Stimulated activated CD4-positive, alpha-beta T cell treated with anti-CD3 and anti-CD28 coated beads, Interleukin-12 subunit alpha, Interleukin-12 subunit beta, amount 100 ng/mL, for 4 hours (primary cell): Measurements from ENCODE around the gene CFAP54.

ENCODE experiments used
- DNase-seq: peaks from one replicate; pipeline ENCODE4 v3.0.0-alpha.2; 2020

Gene CFAP54

DNA sequence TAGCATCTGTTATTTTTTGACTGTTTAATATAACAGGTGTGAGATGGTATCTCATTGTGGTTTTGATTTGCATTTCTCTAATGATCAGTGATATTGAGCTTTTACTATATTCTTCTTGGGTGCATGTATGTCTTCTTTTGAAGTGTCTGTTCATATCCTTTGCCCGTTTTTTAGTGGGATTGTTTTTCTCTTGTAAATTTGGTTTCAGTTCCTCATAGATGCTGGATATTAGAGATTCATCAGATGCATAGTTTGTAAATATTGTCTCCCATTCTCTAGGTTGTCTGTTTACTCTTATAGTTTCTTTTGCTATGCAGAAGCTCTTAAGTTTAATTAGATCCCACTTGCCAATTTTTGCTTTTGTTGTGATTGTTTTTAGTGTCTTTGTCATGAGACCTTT, 368.8 kb downstream of the CFAP54 start:
- no peak for DNase-seq

DNA sequence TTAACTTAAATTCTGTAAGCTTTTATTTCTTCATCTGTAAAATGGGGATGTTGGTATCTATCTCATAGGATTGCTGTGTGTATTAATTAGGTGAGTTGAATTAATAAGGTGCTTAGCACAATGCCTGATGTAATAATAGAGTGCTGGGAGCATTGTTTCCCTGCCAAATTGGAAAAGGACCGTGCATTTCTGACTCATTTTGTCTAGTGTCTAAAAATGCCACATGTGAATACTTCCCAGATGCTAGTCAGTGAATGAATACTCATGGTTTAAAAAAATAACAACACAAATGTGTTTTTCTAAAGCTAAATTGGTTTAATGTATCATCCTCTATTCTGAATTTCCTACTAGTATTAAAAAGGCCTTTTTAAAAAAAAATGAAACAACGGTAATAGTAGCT, 372.3 kb downstream of the CFAP54 start:
- no peak for DNase-seq

DNA sequence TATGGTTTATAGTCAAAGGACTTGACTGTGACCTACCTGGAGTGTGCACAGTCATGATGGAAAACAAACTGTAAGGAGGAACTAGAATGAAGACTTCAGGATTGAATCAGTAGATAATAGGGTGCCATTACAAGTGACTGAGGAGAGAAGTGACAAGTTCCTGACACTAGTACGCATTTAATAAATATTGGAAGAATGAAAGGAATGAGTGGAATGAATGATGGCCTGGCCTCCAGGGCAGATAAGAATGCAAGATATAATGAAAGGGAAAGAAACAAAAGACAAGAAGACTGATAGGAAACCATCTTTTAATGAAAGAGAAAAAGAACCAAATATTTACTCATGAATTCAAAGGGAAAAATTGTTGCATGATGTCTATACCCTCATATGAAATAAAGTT, 372.9 kb downstream of the CFAP54 start:
- no peak for DNase-seq

DNA sequence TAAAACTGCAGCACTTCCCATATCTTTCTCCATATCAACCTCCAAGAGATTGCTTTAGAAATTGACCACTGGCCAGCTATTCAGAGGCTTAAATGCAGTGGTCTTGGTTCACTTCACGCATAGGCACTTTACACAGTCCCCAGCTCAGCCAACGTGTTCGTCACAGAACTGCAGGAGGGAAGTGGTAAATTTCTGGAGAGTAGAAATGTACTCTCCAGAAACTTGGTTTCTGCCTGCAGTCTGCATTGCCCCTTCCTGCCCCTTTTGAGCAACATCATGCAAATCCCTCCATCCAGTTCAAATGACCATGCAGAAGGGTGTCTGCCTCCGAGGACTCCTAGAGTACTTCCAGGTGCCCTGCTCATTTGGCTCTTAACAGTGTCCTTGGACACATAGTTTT, 375.0 kb downstream of the CFAP54 start:
- DNase-seq, result no peak

DNA sequence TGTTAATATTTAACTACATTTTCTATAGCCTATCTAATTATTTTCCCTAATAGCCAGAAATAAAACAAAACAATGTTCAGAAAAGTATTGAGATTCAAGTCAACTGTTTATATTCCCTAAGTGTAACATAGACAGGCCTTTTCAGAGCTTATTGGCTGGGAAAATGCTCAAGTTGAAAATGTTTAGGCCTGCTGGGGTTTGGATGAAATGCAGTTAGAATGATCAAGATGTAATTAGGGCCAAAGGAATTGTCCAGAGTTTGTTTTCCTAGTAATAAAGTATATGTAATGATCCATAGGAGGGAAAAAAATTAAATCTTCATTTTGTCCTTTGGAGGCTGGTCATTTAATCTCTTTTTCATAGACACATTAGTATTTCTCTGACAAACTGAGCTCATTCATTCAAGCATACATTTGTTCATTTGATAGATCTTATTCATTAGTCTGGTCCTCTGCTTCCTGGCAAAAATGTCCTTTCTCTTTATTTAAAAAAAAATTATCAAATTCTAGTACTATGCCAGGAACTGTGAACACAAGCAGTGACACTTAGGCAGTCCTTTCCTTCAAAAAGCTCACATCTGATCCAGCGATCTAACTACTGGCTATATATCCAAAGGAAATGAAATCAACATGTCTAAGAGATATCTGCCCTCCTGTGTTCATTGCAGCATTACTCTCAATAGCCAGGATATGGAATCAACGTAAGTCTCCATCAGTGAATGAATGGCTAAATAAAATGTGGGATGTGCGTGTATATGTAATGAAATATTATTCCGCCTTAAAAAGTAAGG, 377.6 kb downstream of the CFAP54 start:
- DNase-seq, result no peak

DNA sequence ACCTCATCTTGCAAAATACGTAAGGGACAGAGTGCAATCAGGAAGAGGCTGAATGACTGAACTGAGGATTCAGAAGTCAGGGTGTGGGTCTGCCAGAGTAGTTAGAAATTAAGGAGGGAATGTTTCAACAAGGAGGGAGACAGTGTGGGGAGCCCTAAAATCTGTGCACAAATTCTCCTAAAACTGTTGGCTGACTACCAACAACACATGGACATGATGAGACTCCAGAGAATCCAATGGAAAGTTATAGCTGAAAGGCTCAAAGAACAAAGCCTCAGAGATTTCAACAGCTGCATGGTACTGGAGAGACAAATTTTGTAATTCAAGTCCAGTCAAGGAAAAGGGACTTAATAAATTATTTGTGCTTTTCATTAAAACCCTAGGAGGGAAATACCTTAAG, 381.6 kb downstream of the CFAP54 start:
- no peak for DNase-seq

DNA sequence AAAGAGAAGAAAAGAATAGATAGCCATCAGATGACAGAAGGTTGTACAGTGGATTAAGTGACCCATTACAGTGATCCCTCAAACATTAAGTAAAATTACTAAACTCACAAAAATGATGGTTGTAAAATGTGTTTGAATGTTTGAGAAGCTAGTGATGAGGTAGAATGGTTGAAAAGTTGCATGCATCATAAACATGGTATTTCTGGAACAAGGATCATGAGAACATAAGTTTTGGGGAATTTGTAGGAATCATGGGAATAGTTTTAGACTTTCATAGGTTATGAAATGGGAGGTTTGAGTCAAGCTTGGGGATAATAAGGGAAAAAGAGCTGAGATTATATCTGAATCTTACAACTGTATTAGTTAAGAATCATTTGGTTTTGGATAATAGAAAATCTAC, 383.6 kb downstream of the CFAP54 start:
- DNase-seq, result no peak

DNA sequence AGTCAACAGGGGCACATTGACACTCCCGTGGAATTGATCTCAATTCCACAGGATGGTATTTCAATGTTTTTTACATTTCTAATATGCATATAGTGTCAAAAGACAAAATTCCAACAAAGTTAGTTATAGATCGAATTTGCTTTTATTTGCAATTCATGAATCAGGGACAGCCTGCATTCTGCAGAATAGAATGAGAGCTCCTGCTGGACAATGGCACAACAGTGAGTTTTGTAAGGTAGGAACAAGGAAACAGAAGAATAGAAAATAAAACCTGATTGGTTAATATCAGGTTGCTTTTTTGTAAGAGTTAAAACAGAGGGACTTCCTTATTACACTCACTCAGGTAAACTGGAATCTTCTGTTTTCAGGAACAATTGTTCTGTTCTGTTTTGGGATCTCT, 384.8 kb downstream of the CFAP54 start:
- no peak for DNase-seq

DNA sequence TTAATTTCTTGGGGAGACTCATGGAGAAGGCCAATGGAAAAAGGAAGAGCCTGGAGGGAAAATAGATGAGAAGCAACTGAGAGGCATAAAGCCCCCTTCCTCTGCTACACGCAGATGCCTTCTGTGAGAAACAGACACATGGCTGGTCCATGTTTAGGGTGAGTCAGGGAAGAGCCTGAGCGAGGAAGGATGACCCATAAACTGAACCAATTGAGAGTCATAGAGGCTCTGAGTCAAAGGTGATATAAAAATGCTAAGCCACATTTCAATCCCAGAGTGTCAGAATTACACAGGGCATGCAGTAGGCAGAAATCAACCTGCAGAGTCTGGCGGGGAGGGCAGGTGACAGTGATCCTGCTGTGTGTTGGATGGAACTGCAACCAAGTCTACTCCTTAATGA, 387.6 kb downstream of the CFAP54 start:
- no peak for DNase-seq

DNA sequence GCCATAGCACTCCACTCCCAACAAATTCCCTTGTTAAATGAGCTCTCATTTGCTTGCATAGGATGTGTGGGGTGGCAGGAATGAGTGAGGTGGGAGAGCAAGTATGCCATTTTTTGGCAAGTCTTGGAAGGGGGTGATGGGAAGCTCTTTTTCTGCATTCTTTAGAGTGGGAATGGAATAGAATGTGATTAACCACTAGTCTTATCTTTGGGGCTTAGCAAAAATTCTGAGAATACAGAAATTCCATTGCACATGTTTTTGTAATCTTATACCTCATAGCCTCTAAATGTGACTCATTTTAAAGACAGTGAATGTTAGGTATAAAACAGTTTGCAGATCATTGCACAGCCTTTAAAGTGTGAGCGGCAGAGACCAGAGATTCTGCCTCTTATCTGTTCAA, 389.3 kb downstream of the CFAP54 start:
- DNase-seq, result no peak

DNA sequence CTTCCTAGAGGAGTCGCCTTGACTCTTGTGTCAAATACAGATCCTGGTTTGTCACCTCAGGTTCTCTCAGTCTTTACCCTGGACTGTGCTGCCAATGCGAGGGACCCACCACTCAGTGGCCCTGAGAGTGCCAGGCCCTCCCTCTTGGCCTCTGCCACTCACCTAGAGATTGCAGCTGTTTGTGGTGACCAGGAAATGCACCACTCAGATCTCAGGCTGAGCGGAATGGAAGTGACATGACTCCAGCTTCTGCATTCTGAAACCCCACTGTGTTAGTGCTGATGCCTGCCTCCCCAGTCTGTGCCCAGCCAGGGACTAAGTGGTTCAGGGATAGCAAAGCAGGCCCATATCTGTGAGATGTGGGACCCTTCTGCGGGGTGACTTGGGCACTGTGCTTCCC, 389.9 kb downstream of the CFAP54 start:
- DNase-seq, result no peak

DNA sequence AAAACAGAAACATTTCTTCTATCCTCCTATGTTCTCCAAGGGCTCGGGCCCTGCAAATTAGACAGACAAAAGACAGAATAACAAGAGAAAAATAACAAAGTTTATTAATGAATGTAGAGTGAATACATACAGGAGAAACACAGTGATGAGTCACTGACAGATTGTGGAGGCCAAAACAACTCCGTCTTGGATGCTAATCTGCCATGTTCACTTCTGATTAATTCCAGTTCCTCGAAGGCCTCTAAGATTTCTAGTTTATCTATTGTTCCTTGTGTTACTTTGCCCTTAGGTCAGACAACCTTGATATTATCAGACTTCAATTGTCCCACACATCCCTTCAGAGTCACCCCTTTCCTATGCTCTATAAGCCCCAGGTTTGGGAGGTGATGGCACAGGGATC, 390.8 kb downstream of the CFAP54 start:
- no peak for DNase-seq

DNA sequence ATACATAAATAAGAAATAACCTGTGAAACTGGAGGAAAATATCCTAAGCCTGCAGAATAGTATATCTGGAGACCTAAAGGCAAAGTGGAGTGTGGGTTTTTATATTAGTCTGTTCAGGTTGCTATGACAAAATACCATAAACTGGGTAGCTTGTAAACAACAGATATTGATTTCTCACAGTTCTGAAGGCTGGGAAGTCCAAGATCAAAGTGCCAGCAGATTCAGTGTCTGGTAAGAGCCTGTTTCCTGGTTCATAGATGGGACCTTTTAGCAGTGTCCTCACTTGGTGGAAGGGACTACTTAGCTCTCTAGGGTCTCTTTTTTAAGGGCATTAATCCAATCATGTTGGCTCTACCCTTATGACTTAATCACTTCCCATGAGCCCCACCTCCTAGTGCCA, 392.2 kb downstream of the CFAP54 start:
- DNase-seq, result no peak

DNA sequence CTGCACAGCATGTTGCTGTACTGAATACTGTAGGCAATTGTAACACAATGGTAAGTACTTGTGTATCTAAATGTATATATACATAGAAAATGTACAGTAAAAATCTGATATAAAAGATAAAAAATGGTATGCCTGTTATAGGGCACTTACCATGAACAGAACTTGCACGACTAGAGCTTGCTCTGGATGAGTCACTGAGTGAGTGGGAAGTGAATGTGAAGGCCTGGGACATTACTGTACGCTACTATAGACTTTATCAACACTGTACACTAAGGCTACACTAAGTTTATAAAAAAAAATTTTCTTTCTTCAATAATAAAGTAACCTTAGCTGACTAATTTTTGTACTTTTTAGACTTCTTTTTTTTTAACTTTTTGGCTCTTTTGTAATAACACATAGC, 393.5 kb downstream of the CFAP54 start:
- DNase-seq, result no peak

DNA sequence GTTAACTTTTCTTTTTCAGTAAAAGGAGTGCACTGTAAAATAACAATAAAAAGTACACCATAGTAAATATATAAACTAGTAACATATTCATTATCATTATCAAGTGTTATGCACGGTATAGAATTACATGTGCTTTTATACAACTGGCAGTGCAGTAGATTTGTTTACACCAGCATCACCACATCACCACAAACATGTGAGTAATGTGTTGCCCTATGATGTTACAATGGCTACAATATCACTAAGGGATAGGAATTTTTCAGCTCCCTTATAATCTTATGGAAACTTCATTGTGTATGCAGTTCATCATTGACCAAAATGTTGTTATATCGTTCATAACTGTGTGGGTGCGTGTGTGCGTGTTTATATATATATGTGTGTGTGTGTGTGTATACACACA, 394.2 kb downstream of the CFAP54 start:
- no peak for DNase-seq

DNA sequence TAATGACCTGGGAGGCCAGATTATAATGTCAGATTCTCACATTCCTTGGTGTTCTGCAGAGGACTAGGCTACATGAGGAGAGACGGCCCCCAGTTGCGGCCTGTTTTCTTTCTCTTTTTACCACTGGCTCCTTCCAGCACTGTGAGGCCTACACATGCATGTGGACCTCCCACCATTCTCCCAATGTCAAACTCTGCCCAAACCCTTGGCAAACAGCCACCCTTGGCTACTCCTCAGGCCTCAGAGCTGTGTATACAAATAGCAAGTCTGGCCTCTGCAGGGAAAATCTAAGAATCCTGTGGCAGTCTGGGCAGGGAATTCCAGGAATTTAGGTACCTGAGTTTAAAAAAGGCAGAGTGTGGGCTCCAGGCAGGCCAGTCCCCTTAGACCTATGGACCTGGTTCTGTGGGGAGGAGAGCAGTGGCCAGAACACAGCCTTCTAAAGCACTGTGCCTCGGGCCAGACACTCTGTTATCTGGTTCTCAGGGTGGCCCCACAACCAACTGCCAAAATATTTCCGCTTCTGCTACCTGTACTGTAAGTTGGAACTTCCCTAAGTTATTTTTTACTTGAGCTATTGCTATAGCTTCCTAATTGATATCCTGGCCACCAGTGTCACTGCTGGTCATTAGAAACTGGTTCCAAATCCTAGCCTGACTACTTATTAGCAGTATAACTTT, 397.8 kb downstream of the CFAP54 start:
- DNase-seq, result no peak

DNA sequence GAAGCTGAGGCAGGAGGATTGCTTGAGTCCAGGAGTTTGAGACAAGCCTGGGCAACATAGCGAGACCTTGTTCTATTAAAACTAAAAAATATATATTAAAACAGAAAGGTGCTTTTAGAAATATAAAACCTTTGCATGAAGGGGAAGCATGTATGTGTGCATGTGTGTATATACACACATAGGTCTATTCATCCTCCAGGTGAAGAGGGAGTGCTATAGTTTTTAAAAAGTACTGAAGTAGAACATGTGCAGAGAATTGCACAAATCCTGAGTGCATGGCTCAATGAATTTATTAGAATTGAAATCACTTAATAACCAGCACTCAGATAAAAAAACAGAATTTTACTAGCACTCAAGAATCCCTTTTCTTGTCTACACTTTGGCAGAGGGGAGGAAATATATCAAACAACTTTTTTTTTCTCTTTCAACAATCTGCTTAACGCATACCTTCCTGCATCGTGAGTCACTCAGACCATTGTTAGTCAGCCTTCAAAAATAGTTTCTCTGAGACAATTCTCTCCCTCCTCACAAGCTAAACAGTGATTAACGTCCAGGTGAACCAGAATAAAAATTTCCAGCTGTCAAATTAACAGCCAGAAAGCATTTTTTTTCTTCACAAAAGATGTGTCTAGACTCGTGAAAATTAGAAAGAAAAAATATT, 400.0 kb downstream of the CFAP54 start:
- no peak for DNase-seq

DNA sequence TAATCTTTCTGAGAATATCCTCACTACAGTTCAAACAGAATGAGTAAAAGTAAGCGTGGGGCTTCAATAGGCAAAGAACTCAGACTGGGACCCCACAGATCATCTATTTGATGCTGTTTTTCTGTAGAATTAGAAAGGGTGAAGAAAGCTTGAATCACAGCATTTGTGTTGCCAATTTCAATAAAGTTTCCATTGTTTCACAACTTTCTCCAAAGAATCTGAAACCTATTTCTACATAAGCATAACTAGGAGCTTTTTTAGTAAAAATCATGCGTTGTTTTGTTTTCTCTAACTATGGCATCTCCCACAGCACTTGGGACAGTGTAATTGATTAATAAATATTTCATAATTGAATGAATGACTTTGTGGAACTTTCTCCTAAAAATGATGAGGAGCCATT, 401.0 kb downstream of the CFAP54 start:
- DNase-seq, result no peak

DNA sequence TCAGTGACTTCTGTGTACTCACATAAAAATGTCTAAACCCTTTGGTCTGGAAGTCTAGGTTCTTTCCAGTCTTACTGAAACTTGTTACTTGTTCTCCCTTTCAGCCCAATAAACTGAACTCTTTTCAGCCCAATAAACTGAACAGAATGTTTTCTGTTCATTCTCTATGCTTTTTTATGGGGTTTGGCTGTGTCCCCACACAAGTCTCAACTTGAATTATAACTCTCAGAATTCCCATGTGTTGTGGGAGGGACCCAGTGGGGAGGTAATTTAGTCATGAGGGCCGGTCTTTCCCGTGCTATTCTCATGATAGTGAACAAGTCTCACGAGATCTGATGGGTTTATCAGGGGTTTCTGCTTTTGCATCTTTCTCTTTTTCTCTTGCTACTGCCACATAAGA, 402.7 kb downstream of the CFAP54 start:
- no peak for DNase-seq

DNA sequence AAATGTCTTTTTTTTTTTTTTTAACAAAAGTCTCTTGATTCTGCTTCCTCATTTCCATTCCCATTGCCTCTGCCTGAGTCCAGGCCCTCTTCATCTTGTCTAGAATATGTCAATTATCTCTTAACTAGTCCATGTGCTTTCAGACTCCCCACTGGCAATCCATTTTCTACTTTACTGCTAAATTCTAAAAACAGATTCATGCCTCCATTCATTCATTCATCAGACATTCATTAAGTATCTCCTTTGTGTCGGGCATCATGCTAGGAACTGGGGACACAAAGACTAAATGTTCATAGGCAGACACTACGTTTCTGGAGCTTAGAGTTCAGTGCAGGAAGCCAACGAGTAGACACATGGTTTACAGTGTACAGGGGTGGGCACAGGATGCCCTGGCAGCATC, 408.0 kb downstream of the CFAP54 start:
- no peak for DNase-seq

DNA sequence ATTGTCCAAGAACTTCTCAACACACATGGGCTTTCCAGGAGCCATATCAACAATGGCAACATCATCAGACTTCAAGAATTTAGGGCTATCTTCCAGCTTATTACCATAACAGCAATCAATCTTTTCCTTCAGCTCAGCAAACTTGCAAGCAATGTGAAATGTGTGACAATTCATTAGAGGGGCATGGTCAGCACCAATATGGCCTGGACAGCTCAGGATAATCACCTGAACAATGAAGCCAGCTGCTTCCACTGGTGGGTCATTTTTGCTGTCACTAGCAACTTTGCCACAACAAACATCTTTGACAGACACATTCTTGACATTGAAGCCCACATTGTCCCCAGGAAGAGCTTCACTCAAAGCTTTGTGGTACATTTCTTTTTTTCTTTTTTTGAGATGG, 411.8 kb downstream of the CFAP54 start:
- DNase-seq, result no peak

DNA sequence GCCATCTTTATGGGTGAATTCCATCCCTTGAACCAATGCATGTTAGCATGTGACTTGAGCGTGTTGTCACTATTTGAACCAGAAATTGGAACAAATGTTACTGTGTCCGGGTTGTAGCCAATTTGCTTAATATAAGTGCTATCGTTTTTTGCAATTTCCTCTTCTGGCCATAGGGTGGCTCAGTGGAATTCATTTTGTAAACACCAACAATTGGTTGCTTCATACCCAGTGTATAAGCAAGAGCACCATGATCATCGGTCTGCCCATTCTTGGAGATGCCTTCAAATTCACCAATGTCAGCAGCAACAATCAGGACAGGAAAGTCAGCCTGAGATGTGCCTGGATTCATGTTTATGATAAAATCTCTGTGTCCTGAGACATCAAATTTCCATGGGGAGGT, 412.7 kb downstream of the CFAP54 start:
- no peak for DNase-seq

DNA sequence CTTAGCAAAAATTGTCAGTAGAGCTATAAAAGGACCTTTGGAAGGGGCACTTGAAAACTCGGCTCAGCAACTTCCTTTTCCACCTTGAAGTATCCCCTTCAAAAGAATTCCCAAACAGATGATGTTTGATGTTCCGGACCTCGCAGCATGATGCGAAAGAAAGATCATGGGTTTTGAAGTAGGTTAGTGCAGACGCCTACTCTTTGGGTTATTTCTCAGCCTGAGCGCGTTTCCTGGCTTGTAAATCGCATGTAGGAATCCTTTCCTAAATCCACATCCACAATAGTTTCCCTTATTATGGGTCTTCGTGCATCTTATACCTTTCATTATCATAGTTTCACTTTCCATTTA, 417.1 kb downstream of the CFAP54 start:
- no peak for DNase-seq

DNA sequence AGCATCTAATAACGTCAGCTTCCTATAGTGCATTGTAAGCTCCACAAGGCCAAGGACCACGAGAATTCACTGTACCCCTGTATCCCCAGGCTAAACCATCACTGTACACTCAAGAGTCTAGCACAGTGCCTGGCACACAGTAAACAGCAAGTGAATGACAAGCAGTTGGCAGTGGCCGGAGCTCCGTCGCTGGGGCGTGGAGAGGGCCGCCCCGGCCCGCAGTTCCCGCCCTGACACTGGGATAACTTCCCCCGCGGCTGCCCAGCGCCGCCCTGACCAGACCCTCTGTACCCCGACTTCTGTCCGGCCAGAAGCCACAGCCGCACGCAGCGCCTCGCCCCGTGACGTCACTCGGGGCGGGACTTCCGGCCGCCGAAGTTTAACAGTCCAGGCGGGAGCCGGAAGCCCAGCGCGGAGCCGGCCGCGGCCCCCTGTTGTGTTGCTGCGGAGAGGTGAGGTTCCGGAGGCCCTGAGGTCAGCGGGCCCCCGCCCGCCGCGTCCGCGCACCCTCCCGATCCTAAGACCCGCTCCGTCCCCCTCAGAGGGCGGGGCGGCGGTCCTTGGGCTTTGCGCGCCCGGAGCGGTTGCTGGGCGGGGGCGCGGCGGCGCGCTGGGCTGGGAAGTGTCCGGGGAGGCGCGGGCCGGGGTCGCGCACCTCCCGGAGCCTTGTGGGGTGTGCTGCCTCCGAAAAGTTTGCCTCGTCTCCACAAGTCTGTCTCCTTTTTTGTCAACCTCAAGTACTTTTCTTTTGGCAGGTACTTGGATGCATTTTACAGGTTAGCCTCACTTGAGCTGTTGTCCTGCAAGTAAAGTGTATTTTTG, 417.7 kb downstream of the CFAP54 start, which contains the start of gene NEDD1:
NEDD1 (plus strand) TSS at position 409 of the 822 bp plus-strand sequence. CDS start 2,503 bp downstream, outside the sequence.
- DNase-seq, result peak; percentile 83
